Measurements from ENCODE around the gene URAD. TPM values are rescaled to one million over a fixed set of nuclear protein-coding genes. Genes with fewer than 3 reads are reported as not detected.

URAD gene
- total RNA-seq, 1 donor from 2014 or later: not detected

DNA sequence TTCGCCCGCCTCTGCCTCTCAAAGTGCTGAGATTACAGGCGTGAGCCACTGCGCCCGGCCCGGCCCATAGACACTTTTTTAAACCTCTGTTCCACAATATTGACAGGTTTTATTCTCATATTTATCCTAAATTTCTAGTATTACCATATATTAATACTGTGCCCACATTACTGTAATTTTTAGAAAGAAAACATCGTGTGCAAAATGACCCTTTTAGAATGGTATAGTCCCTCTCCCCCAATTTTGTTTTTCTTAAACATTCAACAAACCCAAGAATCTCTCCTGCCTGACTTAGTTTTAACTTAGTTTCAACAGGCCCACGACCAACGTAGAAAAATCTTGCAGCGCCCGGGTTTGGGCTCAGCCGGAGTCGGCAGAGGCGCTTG lies 28.5 kb downstream of the URAD start:
- FAIRE-seq: no peak
- peak overlapping the region; percentile 62 for H3K27ac Mint-ChIP-seq (ENCODE audit: unreplicated experiment)

GRCh38 chr13:27956576-27957300 lies 31.8 kb downstream of the URAD start:
- H3K4me2 ChIP-seq (ENCODE audit: low read length): no peak overlapping the region
- no peak overlapping the region for H3K27ac ChIP-seq (ENCODE audit: low read depth, low read length)
- DNase-seq (ENCODE audit: low read depth): no peak
- H3K4me1 ChIP-seq (ENCODE audit: insufficient read depth, low read length): peaks cover 11% of the 10 kb centered on the region
- TF ChIP-seq CTCF (IDR thresholded peaks at IDR 0.05; ENCODE audit: insufficient read depth, low read depth, low read length): no peak
- TF ChIP-seq EZH2 (IDR thresholded peaks at IDR 0.05; ENCODE audit: insufficient read depth, low read length): no peak
- H4K20me1 ChIP-seq (ENCODE audit: insufficient read depth, low read length): no peaks in the 10 kb centered on the region
- no peaks in the 10 kb centered on the region for H3K36me3 ChIP-seq (ENCODE audit: insufficient read depth, low read length)
- no peak overlapping the region for H2AFZ ChIP-seq (ENCODE audit: low read depth, low read length)
- peaks cover 4% of the 10 kb centered on the region for H3K9me3 Mint-ChIP-seq (ENCODE audit: unreplicated experiment)
- no peak overlapping the region for H3K4me3 Mint-ChIP-seq (ENCODE audit: unreplicated experiment)
- no peak for FAIRE-seq
- no peak overlapping the region for H3K4me3 ChIP-seq (ENCODE audit: insufficient read depth, low read depth, low read length)
- H3K4me1 Mint-ChIP-seq (ENCODE audit: low read depth, unreplicated experiment): no peaks in the 10 kb centered on the region
- H3K9me3 ChIP-seq (ENCODE audit: insufficient read depth, low read depth, low read length): peaks cover 2% of the 10 kb centered on the region
- no peak overlapping the region for H3K27ac Mint-ChIP-seq (ENCODE audit: unreplicated experiment)
- no peaks in the 10 kb centered on the region for H3K36me3 Mint-ChIP-seq (ENCODE audit: low read depth, unreplicated experiment)
- H3K27me3 ChIP-seq (ENCODE audit: insufficient read depth, low read length): peaks cover 83% of the 10 kb centered on the region
- H3K9ac ChIP-seq (ENCODE audit: low read length): no peak overlapping the region
- no peaks in the 10 kb centered on the region for H3K79me2 ChIP-seq (ENCODE audit: insufficient read depth, low read length)
- peaks cover 76% of the 10 kb centered on the region for H3K27me3 Mint-ChIP-seq (ENCODE audit: low read depth, unreplicated experiment)

More for the DNA sequence above, 28.5 kb downstream of the URAD start:
- Mint-ChIP-seq H3K4me1 (ENCODE audit: low read depth, unreplicated experiment) (no peaks in the 10 kb centered on the region), H3K4me3 (ENCODE audit: unreplicated experiment) (no peak overlapping the region), H3K36me3 (ENCODE audit: low read depth, unreplicated experiment) (no peaks in the 10 kb centered on the region), H3K27me3 (ENCODE audit: low read depth, unreplicated experiment) (peaks cover 86% of the 10 kb centered on the region), H3K9me3 (ENCODE audit: unreplicated experiment) (peaks cover 3% of the 10 kb centered on the region)
- H3K4me3 ChIP-seq (ENCODE audit: insufficient read depth, low read depth, low read length): no peak overlapping the region
- no peak overlapping the region for H3K9ac ChIP-seq (ENCODE audit: low read length)
- DNase-seq (ENCODE audit: low read depth): no peak
- H3K27ac ChIP-seq (ENCODE audit: low read depth, low read length): no peak overlapping the region
- peaks cover 89% of the 10 kb centered on the region for H3K27me3 ChIP-seq (ENCODE audit: insufficient read depth, low read length)
- H3K36me3 ChIP-seq (ENCODE audit: insufficient read depth, low read length): no peaks in the 10 kb centered on the region
- H3K9me3 ChIP-seq (ENCODE audit: insufficient read depth, low read depth, low read length): peaks cover 2% of the 10 kb centered on the region
- H2AFZ ChIP-seq (ENCODE audit: low read depth, low read length): no peak overlapping the region
- TF ChIP-seq EZH2 (IDR thresholded peaks at IDR 0.05; ENCODE audit: insufficient read depth, low read length) (no peak), CTCF (IDR thresholded peaks at IDR 0.05; ENCODE audit: insufficient read depth, low read depth, low read length) (no peak)
- peaks cover 3% of the 10 kb centered on the region for H3K4me1 ChIP-seq (ENCODE audit: insufficient read depth, low read length)
- peak overlapping the region; percentile 50 for H3K4me2 ChIP-seq (ENCODE audit: low read length)
- H4K20me1 ChIP-seq (ENCODE audit: insufficient read depth, low read length): no peaks in the 10 kb centered on the region
- H3K79me2 ChIP-seq (ENCODE audit: insufficient read depth, low read length): no peaks in the 10 kb centered on the region

GRCh38 chr13:27955014-27955591 lies 33.4 kb downstream of the URAD start:
- Mint-ChIP-seq H3K4me3 (ENCODE audit: unreplicated experiment) (no peak overlapping the region), H3K27ac (ENCODE audit: unreplicated experiment) (no peak overlapping the region), H3K4me1 (ENCODE audit: low read depth, unreplicated experiment) (no peaks in the 10 kb centered on the region), H3K9me3 (ENCODE audit: unreplicated experiment) (peaks cover 4% of the 10 kb centered on the region), H3K27me3 (ENCODE audit: low read depth, unreplicated experiment) (peaks cover 77% of the 10 kb centered on the region), H3K36me3 (ENCODE audit: low read depth, unreplicated experiment) (no peaks in the 10 kb centered on the region)
- Histone ChIP-seq H3K4me1 (ENCODE audit: insufficient read depth, low read length) (peaks cover 8% of the 10 kb centered on the region), H3K4me3 (ENCODE audit: insufficient read depth, low read depth, low read length) (no peak overlapping the region), H3K79me2 (ENCODE audit: insufficient read depth, low read length) (no peaks in the 10 kb centered on the region), H2AFZ (ENCODE audit: low read depth, low read length) (no peak overlapping the region), H3K36me3 (ENCODE audit: insufficient read depth, low read length) (no peaks in the 10 kb centered on the region), H3K9ac (ENCODE audit: low read length) (no peak overlapping the region), H3K4me2 (ENCODE audit: low read length) (peak overlapping the region; percentile 84), H3K27me3 (ENCODE audit: insufficient read depth, low read length) (peaks cover 68% of the 10 kb centered on the region), H4K20me1 (ENCODE audit: insufficient read depth, low read length) (no peaks in the 10 kb centered on the region), H3K9me3 (ENCODE audit: insufficient read depth, low read depth, low read length) (peaks cover 2% of the 10 kb centered on the region), H3K27ac (ENCODE audit: low read depth, low read length) (no peak overlapping the region)
- TF ChIP-seq EZH2 (IDR thresholded peaks at IDR 0.05; ENCODE audit: insufficient read depth, low read length) (no peak), CTCF (IDR thresholded peaks at IDR 0.05; ENCODE audit: insufficient read depth, low read depth, low read length) (no peak)
- DNase-seq (ENCODE audit: low read depth) (no peak), FAIRE-seq (no peak)
